ENCODE measurements around the gene AP2M1. TPM values are rescaled to one million over a fixed set of nuclear protein-coding genes. Genes with fewer than 3 reads are reported as not detected.

The AP2M1 gene
- polyA plus RNA-seq, 2 of the 4 experiments (the other 2 are of a cell fraction): 274 to 298 TPM

GRCh38 chr3:184172681-184173373 is 1.8 kb upstream of the AP2M1 start:
- 85% methylated on average over 5 of the region's 5 CpGs for WGBS (ENCODE audit: missing lambda C conversion rate)
- no peak for ATAC-seq
- CTCF ChIA-PET: interaction anchor here (0.5 to 1.8 kb wide), 7 partner anchors 8 to 87 kb away, joined by 3 to 5 read pairs (median 3); partner anchors contain the start of genes DVL3 and EEF1AKMT4

GRCh38 chr3:184173374-184173722 is 1.3 kb upstream of the AP2M1 start:
- TF ChIP-seq RFX5 (IDR thresholded peaks at IDR 0.05): no peak
- TF ChIP-seq RNF2 (IDR thresholded peaks at IDR 0.05; ENCODE audit: borderline replicate concordance, low read depth): no peak
- TF ChIP-seq ZFP36 (IDR thresholded peaks at IDR 0.05; ENCODE audit: borderline replicate concordance, partially characterized antibody): no peak
- no peak for TF ChIP-seq HDAC2 (IDR thresholded peaks at IDR 0.05)
- TF ChIP-seq RAD21 (conservative IDR thresholded peaks at IDR 0.05 in 1 of 2, IDR thresholded peaks at IDR 0.05 in 1 of 2): no peak
- no peak for TF ChIP-seq ZC3H11A (IDR thresholded peaks at IDR 0.05)
- TF ChIP-seq FOSL2 (IDR thresholded peaks at IDR 0.05): no peak
- no peak for TF ChIP-seq FOSL2 (CRISPR knock-in tag; IDR thresholded peaks at IDR 0.05)
- TF ChIP-seq HEYL (CRISPR knock-in tag; IDR thresholded peaks at IDR 0.05): no peak
- no peak for TF ChIP-seq ESRRA (IDR thresholded peaks at IDR 0.05; ENCODE audit: borderline replicate concordance, low read length)
- TF ChIP-seq TFCP2L1 (CRISPR knock-in tag; IDR thresholded peaks at IDR 0.05): no peak
- TF ChIP-seq NR3C1 (IDR thresholded peaks at IDR 0.05): no peak
- TF ChIP-seq, protein P1, sequence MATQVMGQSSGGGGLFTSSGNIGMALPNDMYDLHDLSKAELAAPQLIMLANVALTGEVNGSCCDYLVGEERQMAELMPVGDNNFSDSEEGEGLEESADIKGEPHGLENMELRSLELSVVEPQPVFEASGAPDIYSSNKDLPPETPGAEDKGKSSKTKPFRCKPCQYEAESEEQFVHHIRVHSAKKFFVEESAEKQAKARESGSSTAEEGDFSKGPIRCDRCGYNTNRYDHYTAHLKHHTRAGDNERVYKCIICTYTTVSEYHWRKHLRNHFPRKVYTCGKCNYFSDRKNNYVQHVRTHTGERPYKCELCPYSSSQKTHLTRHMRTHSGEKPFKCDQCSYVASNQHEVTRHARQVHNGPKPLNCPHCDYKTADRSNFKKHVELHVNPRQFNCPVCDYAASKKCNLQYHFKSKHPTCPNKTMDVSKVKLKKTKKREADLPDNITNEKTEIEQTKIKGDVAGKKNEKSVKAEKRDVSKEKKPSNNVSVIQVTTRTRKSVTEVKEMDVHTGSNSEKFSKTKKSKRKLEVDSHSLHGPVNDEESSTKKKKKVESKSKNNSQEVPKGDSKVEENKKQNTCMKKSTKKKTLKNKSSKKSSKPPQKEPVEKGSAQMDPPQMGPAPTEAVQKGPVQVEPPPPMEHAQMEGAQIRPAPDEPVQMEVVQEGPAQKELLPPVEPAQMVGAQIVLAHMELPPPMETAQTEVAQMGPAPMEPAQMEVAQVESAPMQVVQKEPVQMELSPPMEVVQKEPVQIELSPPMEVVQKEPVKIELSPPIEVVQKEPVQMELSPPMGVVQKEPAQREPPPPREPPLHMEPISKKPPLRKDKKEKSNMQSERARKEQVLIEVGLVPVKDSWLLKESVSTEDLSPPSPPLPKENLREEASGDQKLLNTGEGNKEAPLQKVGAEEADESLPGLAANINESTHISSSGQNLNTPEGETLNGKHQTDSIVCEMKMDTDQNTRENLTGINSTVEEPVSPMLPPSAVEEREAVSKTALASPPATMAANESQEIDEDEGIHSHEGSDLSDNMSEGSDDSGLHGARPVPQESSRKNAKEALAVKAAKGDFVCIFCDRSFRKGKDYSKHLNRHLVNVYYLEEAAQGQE (IDR thresholded peaks at IDR 0.05): no peak
- TF ChIP-seq ZSCAN20 (CRISPR knock-in tag; IDR thresholded peaks at IDR 0.05): no peak
- no peak for TF ChIP-seq MYC (IDR thresholded peaks at IDR 0.05; ENCODE audit: borderline replicate concordance, low read length)
- TF ChIP-seq, protein P2, sequence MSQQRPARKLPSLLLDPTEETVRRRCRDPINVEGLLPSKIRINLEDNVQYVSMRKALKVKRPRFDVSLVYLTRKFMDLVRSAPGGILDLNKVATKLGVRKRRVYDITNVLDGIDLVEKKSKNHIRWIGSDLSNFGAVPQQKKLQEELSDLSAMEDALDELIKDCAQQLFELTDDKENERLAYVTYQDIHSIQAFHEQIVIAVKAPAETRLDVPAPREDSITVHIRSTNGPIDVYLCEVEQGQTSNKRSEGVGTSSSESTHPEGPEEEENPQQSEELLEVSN (IDR thresholded peaks at IDR 0.05; ENCODE audit: borderline replicate concordance, low read depth): no peak
- TF ChIP-seq PBX3 (IDR thresholded peaks at IDR 0.05): no peak
- no peak for TF ChIP-seq CHD4 (IDR thresholded peaks at IDR 0.05; ENCODE audit: borderline replicate concordance)
- TF ChIP-seq NFE2L2 (conservative IDR thresholded peaks at IDR 0.05; ENCODE audit: low read length): no peak
- no peak for TF ChIP-seq RARB (CRISPR knock-in tag; IDR thresholded peaks at IDR 0.05)
- TF ChIP-seq, protein P3, sequence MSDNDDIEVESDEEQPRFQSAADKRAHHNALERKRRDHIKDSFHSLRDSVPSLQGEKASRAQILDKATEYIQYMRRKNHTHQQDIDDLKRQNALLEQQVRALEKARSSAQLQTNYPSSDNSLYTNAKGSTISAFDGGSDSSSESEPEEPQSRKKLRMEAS (IDR thresholded peaks at IDR 0.05): no peak
- CTCF ChIA-PET: interaction anchor here (0.6 to 1.8 kb wide), 5 partner anchors 8 to 87 kb away, joined by 3 to 5 read pairs (median 3); partner anchors contain the start of genes DVL3 and EEF1AKMT4
- POLR2A ChIA-PET: no interaction called here
- FAIRE-seq (no peak), ATAC-seq (no peak), DNase-seq (ENCODE audit: low read depth in 1 of 2, low spot score in 1 of 2) (no peak)
- 86% methylated on average over 2 of the region's 2 CpGs for WGBS (ENCODE audit: missing lambda C conversion rate)
- H3K4me3 ChIP-seq: no peak overlapping the region
- H3K27ac ChIP-seq: no peak overlapping the region
- H3K4me1 ChIP-seq: peaks cover 15% of the 10 kb centered on the region
- H3K4me2 ChIP-seq: no peak overlapping the region
- no peaks in the 10 kb centered on the region for H3K9me3 ChIP-seq

More at GRCh38 chr3:184172681-184173373, 1.8 kb upstream of the AP2M1 start:
- TF ChIP-seq, protein P1 (IDR thresholded peaks at IDR 0.05): no peak
- TF ChIP-seq HOXA7 (CRISPR knock-in tag; IDR thresholded peaks at IDR 0.05) (no peak), FOXS1 (CRISPR knock-in tag; IDR thresholded peaks at IDR 0.05) (no peak), MYC (IDR thresholded peaks at IDR 0.05; ENCODE audit: borderline replicate concordance, low read length) (no peak), CBX8 (IDR thresholded peaks at IDR 0.05) (no peak), NPAS2 (CRISPR knock-in tag; IDR thresholded peaks at IDR 0.05; ENCODE audit: borderline replicate concordance) (no peak), CHD2 (IDR thresholded peaks at IDR 0.05; ENCODE audit: low read length, partially characterized antibody) (no peak), RNF2 (IDR thresholded peaks at IDR 0.05; ENCODE audit: borderline replicate concordance, low read depth) (no peak), POLR2A (IDR thresholded peaks at IDR 0.05; ENCODE audit: low read length) (no peak)
- FAIRE-seq: no peak
- Histone ChIP-seq H3K4me2 (no peak overlapping the region), H3K4me3 (no peak overlapping the region), H3K9me3 (no peaks in the 10 kb centered on the region), H3K27ac (no peak overlapping the region), H3K4me1 (peaks cover 15% of the 10 kb centered on the region)
- no peak for DNase-seq (ENCODE audit: low read depth in 1 of 2, low spot score in 1 of 2)
- POLR2A ChIA-PET: no interaction called here
